SK-MEL-5 (cell line): ENCODE measurements around the gene MRGPRG. TPM values are rescaled to one million over a fixed set of nuclear protein-coding genes. Genes with fewer than 3 reads are reported as not detected.

Source experiments
- DNase-seq: peaks from one replicate; pipeline ENCODE4 v3.0.0-alpha.2; 2016; ENCODE audit warnings: low read depth, low spot score
- in situ Hi-C: cut with HindIII; loops from 2 replicates; pipeline ENCODE4 v1.10.0; 2016; ENCODE audit warnings: low sequenced_read_pairs, high pct_unique_total_duplicates, low pct_unique_long_range_greater_than_20kb
- total RNA-seq: library from RNA; depleted of rRNA; stranded (reverse); fragments of >200 nt; shearing (Covaris generic); gene quantifications from 2 replicates; pipeline ENCODE4 v1.2.3, GENCODE V29; 2014

MRGPRG gene
- total RNA-seq, 1 experiment from 2014 or later: not detected

DNA sequence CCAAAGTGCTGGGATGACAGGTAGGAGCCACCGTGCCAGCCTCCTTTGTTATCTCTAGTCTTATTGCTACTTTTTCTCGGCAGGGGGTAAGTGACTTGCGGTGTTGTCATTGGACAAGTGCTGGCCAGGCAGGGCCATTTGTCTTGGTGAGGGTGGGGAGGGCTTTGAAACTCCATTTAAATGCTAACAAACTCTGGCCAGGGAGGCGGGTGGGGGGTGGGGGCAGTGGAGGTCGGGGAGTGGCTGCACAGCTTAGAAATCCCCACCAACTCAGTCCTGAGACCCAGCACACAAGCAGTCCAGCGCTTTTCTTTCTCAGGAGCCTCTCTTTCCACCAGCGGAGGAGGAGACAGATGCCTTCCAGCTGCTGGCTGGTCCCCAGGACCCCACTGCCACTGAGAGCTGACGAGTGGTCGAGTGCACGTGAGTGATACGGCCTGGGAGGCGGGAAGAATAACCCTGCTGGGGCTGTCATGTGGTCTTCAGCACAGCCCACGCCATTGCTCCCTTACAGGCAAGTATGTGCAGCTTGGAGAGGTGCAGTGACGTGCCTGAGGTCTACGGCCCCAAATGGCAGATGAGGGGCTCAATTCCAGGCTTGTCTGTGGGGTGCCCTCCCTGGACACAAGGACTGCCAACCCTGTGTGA is 29.3 kb downstream of the MRGPRG start:
- no peak for DNase-seq
- in situ Hi-C loops: no loop called here

DNA sequence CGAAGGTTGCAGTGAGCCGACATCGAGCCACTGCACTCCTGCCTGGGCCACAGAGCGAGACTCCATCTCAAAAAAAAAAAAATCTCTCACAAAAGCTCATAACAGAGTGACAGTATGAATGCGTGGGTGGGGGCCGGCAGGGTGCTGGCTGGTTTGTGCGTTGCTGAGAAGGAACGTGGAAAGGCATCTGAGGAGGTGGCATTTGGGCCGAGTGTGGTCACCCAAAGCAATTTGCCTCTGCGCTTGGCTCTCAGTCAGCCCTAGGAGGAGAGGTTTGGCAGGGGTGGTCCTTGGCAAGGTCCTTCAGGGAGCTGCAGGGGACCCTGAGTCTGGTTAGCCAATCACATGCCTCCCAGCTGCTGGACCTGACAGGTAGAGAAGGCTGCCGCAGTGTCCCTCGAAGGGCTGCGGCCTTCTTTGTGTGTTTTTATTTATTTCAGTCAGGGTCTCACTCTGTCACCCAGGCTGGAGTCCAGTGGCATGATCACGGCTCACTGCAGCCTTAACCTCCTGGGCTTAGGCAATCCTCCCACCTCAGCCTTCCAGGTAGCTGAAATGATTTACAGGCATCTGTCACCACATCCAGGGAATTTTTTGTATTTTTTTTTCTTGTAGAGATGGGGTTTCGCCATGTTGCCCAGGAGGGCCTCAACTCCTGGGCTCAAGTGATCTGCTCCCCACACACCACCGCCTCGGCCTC is 30.0 kb downstream of the MRGPRG start:
- DNase-seq: no peak
- in situ Hi-C loops: no loop called here

DNA sequence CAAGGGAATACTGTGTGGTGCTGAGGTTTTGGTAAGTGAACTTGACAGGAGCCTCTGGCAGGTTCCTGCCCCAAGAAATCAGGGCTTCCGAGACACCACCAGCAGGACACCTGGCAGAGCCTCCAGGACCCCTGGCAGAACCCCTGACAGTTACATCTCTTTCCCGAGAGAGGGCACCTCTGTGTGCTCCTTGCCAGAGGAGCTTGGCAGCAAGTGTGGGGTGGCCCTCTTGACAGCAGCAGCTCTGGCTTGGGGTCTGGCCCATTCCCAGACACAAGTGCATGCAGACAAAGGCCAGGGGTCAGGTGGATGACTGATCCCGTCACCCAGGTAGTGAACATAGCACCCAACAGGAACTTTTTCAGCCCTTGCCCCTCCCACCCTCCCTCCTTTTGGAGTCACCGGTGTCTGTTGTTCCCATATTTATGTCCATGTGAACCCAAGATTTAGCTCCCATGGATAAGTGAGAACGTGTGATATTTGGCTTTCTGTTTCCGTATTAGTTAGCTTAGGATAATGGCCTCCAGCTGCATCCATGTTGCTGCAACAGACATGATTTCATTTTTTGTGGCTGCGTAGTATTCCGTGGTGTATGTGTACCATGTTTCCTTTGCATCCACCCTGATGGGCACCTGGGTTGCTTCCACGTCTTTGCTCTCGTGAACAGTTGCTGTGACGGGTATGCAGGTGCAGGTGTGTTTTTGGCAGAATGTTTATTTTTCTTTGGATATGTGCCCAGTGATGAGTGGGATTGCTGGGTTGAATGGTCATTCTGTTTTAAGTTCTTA is 32.3 kb downstream of the MRGPRG start:
- in situ Hi-C loops: no loop called here
- no peak for DNase-seq

DNA sequence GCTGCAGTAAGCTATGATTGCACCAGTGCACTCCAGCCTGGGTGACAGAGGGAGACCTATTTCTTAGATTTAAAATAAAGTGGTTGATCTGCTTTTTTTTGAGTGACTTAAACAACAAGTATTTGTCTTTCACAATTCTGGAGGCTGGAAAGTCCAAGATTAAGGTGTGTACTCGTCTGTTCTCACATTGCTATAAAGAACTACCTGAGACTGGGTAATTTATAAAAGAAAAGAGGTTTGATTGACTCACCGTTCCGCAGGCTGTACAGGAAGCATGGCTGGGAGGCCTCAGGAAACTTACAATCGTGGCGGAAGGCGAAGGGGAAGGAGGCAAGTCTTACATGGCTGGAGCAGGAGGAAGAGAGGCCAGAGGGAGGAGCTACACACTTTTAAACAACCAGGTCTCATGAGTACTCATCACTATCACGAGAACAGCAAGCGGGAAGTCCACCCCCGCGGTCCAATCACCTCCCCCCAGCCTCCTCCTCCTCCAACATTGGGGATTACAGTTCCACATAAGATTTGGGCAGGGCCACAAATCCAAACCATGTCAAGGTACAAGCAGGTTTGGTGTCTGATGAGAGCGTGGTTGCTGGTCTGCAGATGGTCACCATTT is 33.8 kb downstream of the MRGPRG start:
- no peak for DNase-seq
- in situ Hi-C loops: no loop called here

DNA sequence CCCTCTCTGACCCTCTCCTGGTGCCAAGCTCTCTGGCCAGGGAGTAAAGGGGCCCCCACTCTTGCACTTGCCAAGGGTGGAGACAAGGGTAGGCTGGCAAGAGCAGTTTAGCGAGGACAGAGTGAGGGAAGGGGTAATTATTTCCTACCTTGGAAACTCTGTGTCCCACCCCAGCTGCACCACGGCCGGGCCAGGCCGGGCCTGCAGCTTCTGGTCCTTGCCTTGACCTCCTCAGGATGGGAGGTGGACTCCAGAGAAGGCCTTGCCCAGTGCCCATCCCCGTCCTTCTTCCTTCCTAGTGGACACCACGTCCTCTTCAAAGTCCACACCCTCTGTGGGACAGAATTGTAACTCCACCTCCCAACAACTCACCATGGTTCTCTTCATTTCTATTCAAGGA is 35.1 kb downstream of the MRGPRG start:
- DNase-seq: no peak
- in situ Hi-C loops: no loop called here

DNA sequence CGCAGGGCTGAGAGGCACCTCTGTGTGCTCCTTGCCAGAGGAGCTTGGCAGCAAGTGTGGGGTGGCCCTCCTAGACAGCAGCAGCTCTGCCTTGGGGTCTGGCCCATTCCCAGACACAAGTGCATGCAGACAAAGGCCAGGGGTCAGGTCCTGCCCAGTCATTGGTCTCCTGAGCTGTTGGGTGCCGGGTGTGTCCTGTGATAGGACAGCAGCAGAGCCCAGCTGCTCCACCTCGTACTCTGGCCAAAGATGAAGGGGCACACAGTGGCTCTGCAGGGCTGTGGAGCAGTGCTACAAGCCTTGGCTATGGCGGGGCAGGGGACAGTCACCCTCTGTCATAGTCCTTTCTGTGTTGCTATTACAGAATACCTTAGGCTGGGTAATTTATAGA is 36.2 kb downstream of the MRGPRG start:
- no peak for DNase-seq
- in situ Hi-C loops: no loop called here

DNA sequence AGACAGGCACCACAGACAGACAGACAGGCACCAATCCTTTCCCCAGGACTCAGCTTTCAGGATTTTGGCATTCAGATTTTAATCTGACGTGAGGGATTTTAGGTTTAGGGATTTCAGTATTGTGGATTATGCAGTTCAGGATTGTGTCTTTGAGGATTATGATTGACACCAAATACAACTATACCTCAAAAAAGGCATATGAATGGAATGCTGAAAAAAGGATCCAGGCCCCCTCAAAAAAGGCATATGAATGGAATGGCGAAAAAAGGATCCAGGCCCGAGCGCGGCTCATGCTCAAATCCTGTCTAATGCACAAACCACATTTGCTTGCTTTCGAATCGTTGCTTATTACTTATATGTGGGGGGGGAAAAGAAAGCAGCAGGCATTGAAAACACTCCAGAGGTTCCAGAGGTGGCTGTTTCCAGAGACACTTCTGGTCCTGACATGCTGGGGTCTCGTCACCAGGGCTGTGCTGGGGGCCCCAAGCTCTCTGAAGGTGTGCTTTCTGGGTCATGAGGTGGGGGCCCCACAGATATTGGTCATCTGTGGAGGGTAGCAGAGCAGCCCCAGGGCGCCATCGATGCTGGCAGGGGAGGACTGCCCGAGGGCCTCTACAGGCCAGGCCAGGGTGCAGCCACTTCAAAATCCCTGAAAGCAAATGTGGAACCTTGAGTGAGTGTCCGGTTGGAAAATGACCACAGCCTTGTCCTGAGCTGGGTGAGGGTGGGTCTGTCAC is 36.7 kb downstream of the MRGPRG start:
- in situ Hi-C loops: no loop called here

DNA sequence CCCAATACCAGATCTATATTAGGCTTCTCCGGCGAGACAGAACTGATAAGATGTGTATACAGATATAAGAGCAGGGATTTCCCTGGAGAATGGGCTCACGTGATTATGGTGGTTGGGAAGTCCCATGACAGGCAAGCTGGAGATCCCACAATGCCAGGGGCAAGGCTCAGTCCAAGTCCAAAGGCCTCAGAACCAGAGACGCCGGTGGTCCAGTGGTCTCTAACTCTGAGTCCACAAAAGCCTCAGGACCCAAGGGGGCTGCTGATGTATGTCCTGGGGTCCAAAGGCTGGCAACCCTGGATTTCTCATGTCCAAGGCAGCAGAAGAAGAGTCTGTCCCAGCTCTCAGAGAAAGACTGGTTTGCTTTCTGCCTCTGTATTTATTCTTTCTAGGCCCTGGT is 37.7 kb downstream of the MRGPRG start:
- no peak for DNase-seq
- in situ Hi-C loops: no loop called here

More for the DNA sequence above, 36.7 kb downstream of the MRGPRG start:
- DNase-seq: no peak

DNA sequence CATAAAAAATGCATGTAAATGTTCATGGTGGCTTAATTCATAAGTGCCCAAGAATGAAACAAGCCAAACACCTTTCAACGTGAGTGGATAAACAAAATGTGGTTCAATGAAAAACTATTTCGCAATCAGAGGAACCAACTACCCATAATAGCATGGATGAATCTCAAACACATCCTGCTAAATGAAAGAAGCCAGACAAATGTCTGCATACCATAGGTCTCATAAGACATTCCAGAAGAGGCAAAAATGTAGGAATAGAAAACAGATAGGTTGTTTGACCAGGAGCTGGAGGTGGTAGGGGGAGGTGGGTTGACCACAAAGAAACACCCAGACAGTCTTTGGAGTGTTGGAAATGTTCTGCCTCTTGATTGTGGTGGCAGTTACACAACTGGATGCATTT is 40.3 kb downstream of the MRGPRG start:
- peak; percentile 91 for DNase-seq
- in situ Hi-C loops: no loop called here

DNA sequence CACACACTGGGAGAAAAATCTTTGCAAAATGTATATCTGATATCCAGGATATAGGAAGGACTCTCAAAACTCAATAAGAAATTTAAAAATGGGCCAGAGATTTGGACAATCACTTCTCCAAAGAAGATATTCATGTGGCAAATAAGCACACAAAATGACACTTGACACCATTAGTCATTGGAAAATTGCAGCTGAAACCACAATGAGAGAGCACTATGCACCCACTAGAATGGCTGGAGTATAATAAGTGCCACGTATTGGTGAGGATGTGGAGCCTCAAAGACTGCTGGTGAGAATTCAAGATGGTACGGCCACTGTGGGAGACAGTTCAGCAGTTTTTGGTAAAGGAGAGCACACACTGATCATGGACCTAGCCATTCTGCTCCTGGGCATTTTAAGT is 40.7 kb downstream of the MRGPRG start:
- peak; percentile 50 for DNase-seq

DNA sequence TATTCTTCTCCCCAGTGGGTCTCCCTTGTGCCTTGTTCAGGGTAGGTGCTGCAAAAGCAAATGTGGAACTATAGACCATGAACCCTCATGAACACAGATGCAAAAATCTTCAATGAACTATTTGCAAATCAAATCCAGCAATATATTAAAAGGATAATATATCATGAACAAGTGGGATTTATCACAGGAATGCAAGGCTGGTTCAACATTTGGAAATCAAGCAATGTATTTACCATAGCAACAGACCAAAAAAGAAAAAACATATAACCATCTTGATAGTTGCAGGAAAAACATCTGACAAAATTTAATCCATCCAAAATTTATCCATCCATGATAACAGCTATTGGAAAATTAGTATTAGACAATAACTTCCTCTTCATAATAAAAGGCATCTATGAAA is 42.1 kb downstream of the MRGPRG start:
- in situ Hi-C loops: no loop called here
- DNase-seq: no peak

More for the DNA sequence above, 40.7 kb downstream of the MRGPRG start:
- in situ Hi-C loops: no loop called here

DNA sequence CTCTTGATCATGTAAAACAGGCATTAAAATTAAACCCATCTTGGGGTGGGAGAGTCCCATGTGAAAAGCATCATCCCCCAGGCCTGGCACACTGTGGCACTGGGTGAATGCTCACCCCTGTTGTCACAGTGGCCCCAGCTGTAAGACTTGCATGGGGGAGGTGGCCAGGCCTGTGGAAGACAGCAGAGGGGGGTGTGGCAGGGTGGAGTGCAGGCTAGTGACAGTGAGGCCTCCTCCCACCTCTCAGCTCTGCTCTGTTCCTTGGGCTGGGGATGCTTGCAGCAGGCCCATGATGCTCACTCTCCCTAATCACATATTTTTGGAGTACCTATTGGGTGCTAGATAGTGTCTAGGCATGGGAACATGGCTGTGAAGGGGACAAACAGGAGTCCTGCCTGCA is 43.4 kb downstream of the MRGPRG start:
- in situ Hi-C loops: no loop called here
- no peak for DNase-seq

DNA sequence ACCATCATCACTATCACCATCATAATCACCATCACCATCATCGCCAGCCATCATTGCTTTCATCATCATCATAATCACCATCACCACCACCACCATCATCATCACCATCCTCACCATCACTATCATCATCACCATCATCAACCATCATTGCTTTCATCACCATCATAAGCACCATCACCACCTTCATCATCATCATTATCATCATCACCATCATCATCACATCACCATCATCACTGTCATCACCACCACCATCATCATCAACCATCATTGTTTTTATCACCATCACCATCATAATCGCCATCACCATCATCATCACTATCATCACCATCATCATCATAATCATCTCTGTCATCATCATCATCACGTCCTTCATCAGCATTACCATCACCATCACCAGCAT is 44.2 kb downstream of the MRGPRG start:
- DNase-seq: no peak

DNA sequence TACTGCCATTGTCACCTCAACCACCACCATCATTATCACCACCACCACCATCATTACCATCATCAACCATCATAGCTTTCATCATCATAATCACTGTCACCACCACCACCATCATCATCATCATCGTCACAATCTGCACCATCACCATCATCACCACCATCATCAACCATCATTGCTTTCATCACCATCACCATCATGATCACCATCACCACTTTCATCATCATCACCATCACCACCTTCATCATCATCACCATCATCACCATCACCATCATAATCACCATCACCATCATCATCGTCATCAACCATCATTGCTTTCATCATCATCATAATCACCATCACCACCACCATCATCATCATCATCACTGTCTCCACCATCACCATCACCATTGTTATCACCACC is 44.8 kb downstream of the MRGPRG start:
- in situ Hi-C loops: no loop called here
- no peak for DNase-seq

More for the DNA sequence above, 44.2 kb downstream of the MRGPRG start:
- in situ Hi-C loops: no loop called here

DNA sequence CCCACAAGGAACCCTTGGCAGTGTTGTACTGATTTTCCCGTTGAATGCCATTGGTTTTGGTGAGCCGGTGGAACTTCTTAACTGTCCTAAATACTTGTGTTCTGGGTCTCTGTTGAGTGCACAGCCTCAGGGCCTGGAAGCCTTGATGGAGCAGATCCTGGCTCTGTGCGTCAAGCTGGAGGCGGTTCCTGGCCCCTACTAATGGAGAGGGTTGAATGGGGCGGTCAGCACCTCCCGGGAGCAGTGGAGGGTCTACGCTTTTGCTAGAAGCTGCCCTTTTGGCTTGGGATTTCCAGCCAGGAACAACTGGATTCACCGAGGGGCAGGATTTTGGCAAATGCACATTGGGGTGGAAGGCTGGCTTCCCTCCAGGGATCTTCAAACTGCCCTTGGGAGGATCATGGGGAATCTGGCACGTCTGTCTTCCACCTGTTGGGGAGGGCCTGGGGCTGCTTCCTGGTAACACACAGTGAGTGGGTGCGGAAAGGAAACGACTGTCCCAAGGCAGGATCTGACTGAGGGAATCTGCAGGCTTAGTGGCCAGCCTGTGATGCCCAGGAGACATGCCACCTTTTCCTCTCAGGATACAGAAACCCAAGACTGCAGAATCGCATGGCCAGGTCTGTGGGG is 46.6 kb downstream of the MRGPRG start:
- in situ Hi-C loops: no loop called here
- no peak for DNase-seq

DNA sequence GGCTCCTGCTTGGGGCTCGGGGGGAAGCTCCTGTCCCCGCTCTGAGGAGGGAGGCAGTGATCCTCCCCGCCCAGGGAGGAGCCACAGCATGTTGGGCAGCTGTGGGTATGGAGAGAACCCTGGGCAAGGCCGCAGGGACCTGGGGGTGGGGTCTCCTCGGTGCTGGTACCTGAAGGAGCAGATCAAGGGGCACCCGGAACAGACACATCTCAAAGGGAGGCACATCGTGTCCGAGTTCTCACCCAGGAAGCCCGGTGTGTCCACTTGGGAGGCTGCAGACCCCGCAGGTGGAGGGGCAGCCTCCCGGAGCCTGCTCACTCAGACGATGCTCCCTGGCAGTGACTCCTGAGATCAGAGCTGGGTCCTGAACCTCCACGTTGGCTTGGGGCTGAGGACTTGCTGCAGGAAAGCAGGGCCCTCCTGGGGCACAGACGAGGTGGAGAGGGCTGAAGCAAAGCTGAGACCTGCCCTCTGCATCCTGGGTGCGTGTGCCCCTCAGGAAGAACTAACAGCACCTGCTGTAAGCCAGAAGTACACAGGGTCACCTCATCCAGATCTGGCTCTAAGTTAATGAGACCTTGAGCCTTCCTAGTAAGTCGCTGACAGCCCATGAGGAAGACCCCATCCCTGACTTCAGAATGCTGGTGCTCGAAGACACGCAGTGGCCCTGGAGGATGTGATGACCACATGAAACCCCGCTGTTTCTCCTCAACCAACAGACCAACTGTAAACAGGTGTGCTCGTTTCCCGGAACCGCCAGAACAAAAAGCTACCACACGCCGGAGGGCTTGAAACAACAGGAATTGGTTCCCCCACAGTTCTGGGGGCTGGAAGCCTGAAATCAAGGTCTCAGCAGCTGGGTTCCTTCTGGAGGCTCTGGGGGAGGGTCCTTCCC is 47.6 kb downstream of the MRGPRG start:
- in situ Hi-C loops: no loop called here
- no peak for DNase-seq
